Astrocyte (in vitro differentiated cells and primary cell): ENCODE measurements around the gene ATAD2B.

Experiments
- CTCF ChIP-seq: IDR thresholded peaks from 2 replicates; pipeline ENCODE4 v1.5.1; 2011; ENCODE audit warnings: low read depth, mild to moderate bottlenecking, inconsistent platforms, low read length, moderate library complexity; ENCODE audit not compliant: insufficient read depth
- EZH2 ChIP-seq: IDR thresholded peaks from 2 replicates; pipeline ENCODE4 v1.6.1; 2012; ENCODE audit warnings: mild to moderate bottlenecking, low read length, inconsistent platforms; ENCODE audit not compliant: insufficient read depth

GRCh38 chr2:23839919-23840578 is 86.9 kb downstream of the ATAD2B start:
- TF ChIP-seq CTCF: no peak
- TF ChIP-seq EZH2: no peak
